ENCODE results near the gene CDKL2. TPM values are rescaled to one million over a fixed set of nuclear protein-coding genes. Genes with fewer than 3 reads are reported as not detected.

Gene CDKL2
- total and polyA plus RNA-seq, 2 experiments from 2014 or later, result 1.8 to 3.1 TPM

- TF ChIP-seq ZNF462 (CRISPR knock-in tag; IDR thresholded peaks at IDR 0.05), result no peak
- TF ChIP-seq ETS1 (IDR thresholded peaks at IDR 0.05), result no peak
- no peak for TF ChIP-seq STAT1 (IDR thresholded peaks at IDR 0.05; ENCODE audit: unreplicated experiment)
- TF ChIP-seq ZNF331 (CRISPR knock-in tag; IDR thresholded peaks at IDR 0.05; ENCODE audit: low read depth), result no peak
- no peak for TF ChIP-seq ZNF114 (CRISPR knock-in tag; IDR thresholded peaks at IDR 0.05)
Observed at GRCh38 chr4:75630937-75631329, 605 bp upstream of the CDKL2 start (continued).

- H3K36me3 ChIP-seq (ENCODE audit: insufficient read depth), result no peaks in the 10 kb centered on the region
- Mint-ChIP-seq H3K27me3 (ENCODE audit: insufficient read depth, low read depth, poor library complexity) (peaks cover 8% of the 10 kb centered on the region), H3K27ac (no peak overlapping the region), H3K9me3 (no peaks in the 10 kb centered on the region), H3K4me3 (peak overlapping the region; percentile 32; the same call in 1 of the 3 replicates), H3K4me1 (peaks cover 5% of the 10 kb centered on the region), H3K36me3 (ENCODE audit: low read depth) (no peaks in the 10 kb centered on the region)
- H3K27ac ChIP-seq (ENCODE audit: low read depth), result no peak overlapping the region
- no peak for DNase-seq (ENCODE audit: low spot score)
- ATAC-seq, result no peak
- H3K9me2 ChIP-seq (ENCODE audit: insufficient read depth), result no peaks in the 10 kb centered on the region
- H3K4me2 ChIP-seq, result peak overlapping the region; percentile 88; the same call in 1 of the 2 replicates
- H3K79me2 ChIP-seq (replicated peaks; ENCODE audit: insufficient read depth), result no peaks in the 10 kb centered on the region; the same call in 1 of the 2 replicates
- H4K20me1 ChIP-seq (replicated peaks; ENCODE audit: insufficient read depth), result no peaks in the 10 kb centered on the region
- H3K4me1 ChIP-seq (ENCODE audit: insufficient read depth), result peaks cover 5% of the 10 kb centered on the region; the same call in 1 of the 2 replicates
- H3K4me3 ChIP-seq, result peak overlapping the region; percentile 83; the same call in 1 of the 2 replicates
- peaks cover 9% of the 10 kb centered on the region for H3K27me3 ChIP-seq (ENCODE audit: insufficient read depth)
- H3F3A ChIP-seq (replicated peaks; ENCODE audit: low read depth), result no peaks in the 10 kb centered on the region
- H2AFZ ChIP-seq, result no peak overlapping the region
- TF ChIP-seq EZH2 (IDR thresholded peaks at IDR 0.05; ENCODE audit: low read depth, unreplicated experiment) (no peak), ZNF462 (CRISPR knock-in tag; IDR thresholded peaks at IDR 0.05) (no peak)
Observed at GRCh38 chr4:75629239-75629638, 1.1 kb downstream of the CDKL2 start.
